GM12878 (cell line): Measurements from ENCODE around the gene TRIP12. TPM values are rescaled to one million over a fixed set of nuclear protein-coding genes. Genes with fewer than 3 reads are reported as not detected.

Source experiments
- ATAC-seq: fragments of 200-7000 bp; cut with Tn5 transposase; 3 replicates; pipeline ENCODE4 v1.9.1; 2020; ENCODE audit warnings: mild to moderate bottlenecking, moderate library complexity
- BruUV-seq: library from RNA; stranded (reverse); fragments of 400-500 nt; replicated peaks from 2 replicates; lab custom pipeline; 2021; lab: Mats Ljungman, UMichigan
- CTCF ChIA-PET: fragments of 300-600 bp; sonication (Branson Sonifier 250); formaldehyde crosslinking; extraction: SDS; loops from one replicate; lab custom pipeline; 2021; ENCODE audit warnings: inconsistent platforms; lab: Yijun Ruan, JAX
- POLR2A ChIA-PET: fragments of 350-600 bp; formaldehyde crosslinking; extraction: SDS; loops from one replicate; lab custom pipeline; 2021; ENCODE audit warnings: inconsistent platforms; lab: Charles Lee
- RAD21 ChIA-PET: fragments of 300-600 bp; sonication (Branson Sonifier 250); formaldehyde crosslinking; loops from one replicate; lab custom pipeline; 2023; ENCODE audit warnings: antibody characterized with exemption; ENCODE audit not compliant: unreplicated experiment; lab: Charles Lee
- SMC1A ChIA-PET: fragments of 300-600 bp; sonication (Branson Sonifier 250); formaldehyde crosslinking; loops from one replicate; lab custom pipeline; 2023; ENCODE audit not compliant: unreplicated experiment, uncharacterized antibody; lab: Charles Lee
- DNase-seq: peaks from one replicate; pipeline ENCODE4 v3.0.0-alpha.2; 2011; ENCODE audit warnings: low read depth, low spot score
- FAIRE-seq: peaks from 3 replicates; lab custom pipeline; 2011; peaks lifted over from hg19 to GRCh38; lab: Jason Lieb, UNC
- H2AFZ ChIP-seq: 2 replicates; pipeline ENCODE4 v1.6.0; 2011; ENCODE audit warnings: low read depth, low read length, control low read depth; ENCODE audit not compliant: control insufficient read depth
- H3K27ac ChIP-seq: 2 replicates; pipeline ENCODE4 v1.5.1; 2011; ENCODE audit warnings: control low read depth; ENCODE audit not compliant: control insufficient read depth, insufficient read depth
- H3K27me3 ChIP-seq, 2 experiments: replicated peaks in 1 of 2; 2 replicates each; pipeline versions ENCODE4 v1.6.0 to v1.6.1; 2011; ENCODE audit warnings: low read length in 1 of 2; ENCODE audit not compliant: control insufficient read depth in 2 of 2, insufficient read depth in 2 of 2
- H3K36me3 ChIP-seq, 2 experiments: 2 replicates each; pipeline ENCODE4 v1.5.1; 2011; ENCODE audit warnings: low read length in 1 of 2; ENCODE audit not compliant: control insufficient read depth in 2 of 2, insufficient read depth in 2 of 2
- H3K4me1 ChIP-seq: 2 replicates; pipeline ENCODE4 v1.6.1; 2011; ENCODE audit warnings: mild to moderate bottlenecking, low read length, moderate library complexity, mixed read lengths; ENCODE audit not compliant: control insufficient read depth, insufficient read depth
- H3K4me2 ChIP-seq: 2 replicates; pipeline ENCODE4 v1.6.0; 2011; ENCODE audit warnings: control low read depth; ENCODE audit not compliant: control insufficient read depth, insufficient read depth
- H3K4me3 ChIP-seq: fragments of 200-600 bp; sonication (generic); 2 replicates; pipeline ENCODE4 v1.5.1; 2016
- H3K79me2 ChIP-seq: 2 replicates; pipeline ENCODE4 v1.6.0; 2011; ENCODE audit warnings: low read length; ENCODE audit not compliant: control insufficient read depth, insufficient read depth
- H3K9ac ChIP-seq: 2 replicates; pipeline ENCODE4 v1.8.0; 2011; ENCODE audit warnings: low read length, control low read depth, mixed read lengths; ENCODE audit not compliant: control insufficient read depth, insufficient read depth
- H3K9me3 ChIP-seq: replicated peaks from 3 replicates; pipeline ENCODE4 v1.5.1; 2011; ENCODE audit warnings: mild to moderate bottlenecking, low read length; ENCODE audit not compliant: control insufficient read depth, insufficient read depth
- H4K20me1 ChIP-seq: 2 replicates; pipeline ENCODE4 v1.6.0; 2011; ENCODE audit not compliant: control insufficient read depth, insufficient read depth
- BMI1 ChIP-seq: fragments of 450-650 bp; IDR thresholded peaks from 2 replicates; pipeline ENCODE4 v1.6.1; 2016; ENCODE audit warnings: mild to moderate bottlenecking, moderate library complexity, borderline replicate concordance
- CTCF ChIP-seq, 3 experiments: IDR thresholded peaks in 2 of 3; conservative IDR thresholded peaks in 1 of 3; 2 replicates each; pipeline ENCODE4 v1.5.1; 2011; ENCODE audit warnings: low read depth in 3 of 3, low read length in 3 of 3, mild to moderate bottlenecking in 3 of 3, control low read depth in 2 of 3, moderate library complexity in 2 of 3, inconsistent platforms in 1 of 3, mixed read lengths in 1 of 3; ENCODE audit not compliant: control insufficient read depth in 2 of 3, insufficient read depth in 1 of 3; ENCODE audit errors: extremely low read depth in 1 of 3
- E2F8 ChIP-seq: fragments of 450-650 bp; IDR thresholded peaks from 2 replicates; pipeline ENCODE4 v1.6.1; 2018; ENCODE audit warnings: mild to moderate bottlenecking, low read depth, moderate library complexity; ENCODE audit not compliant: partially characterized antibody
- EZH2 ChIP-seq: IDR thresholded peaks from 2 replicates; pipeline ENCODE4 v1.6.1; 2012; ENCODE audit warnings: low read depth, mild to moderate bottlenecking, control low read depth, inconsistent platforms, low read length, borderline replicate concordance; ENCODE audit not compliant: control insufficient read depth
- LARP7 ChIP-seq: fragments of 450-650 bp; IDR thresholded peaks from 2 replicates; pipeline ENCODE4 v1.6.1; 2017; ENCODE audit warnings: mild to moderate bottlenecking
- MEF2A ChIP-seq: IDR thresholded peaks from 2 replicates; pipeline ENCODE4 v1.6.1; 2011; ENCODE audit warnings: low read depth, mild to moderate bottlenecking, low read length, moderate library complexity; ENCODE audit not compliant: insufficient read depth
- MXI1 ChIP-seq: fragments of 150-350 bp; IDR thresholded peaks from 2 replicates; pipeline ENCODE4 v1.6.1; 2011; ENCODE audit warnings: low read depth, mild to moderate bottlenecking, inconsistent platforms, low read length, improper control_type of control experiment
- NFYB ChIP-seq: IDR thresholded peaks from 2 replicates; pipeline ENCODE4 v1.6.1; 2011; ENCODE audit warnings: low read depth, mild to moderate bottlenecking, low read length, improper control_type of control experiment, moderate library complexity; ENCODE audit not compliant: insufficient read depth
- NKRF ChIP-seq: fragments of 450-650 bp; conservative IDR thresholded peaks from 2 replicates; pipeline ENCODE4 v1.6.1; 2017; ENCODE audit warnings: mild to moderate bottlenecking, moderate library complexity
- PML ChIP-seq: IDR thresholded peaks from 2 replicates; pipeline ENCODE4 v1.6.1; 2012; ENCODE audit warnings: low read length, inconsistent platforms
- RCOR1 ChIP-seq: conservative IDR thresholded peaks from 2 replicates; pipeline ENCODE4 v1.6.1; 2012; ENCODE audit warnings: low read depth, low read length, improper control_type of control experiment
- SIN3A ChIP-seq: IDR thresholded peaks from 2 replicates; pipeline ENCODE4 v1.6.1; 2012; ENCODE audit warnings: low read depth, low read length, improper control_type of control experiment
- SMAD1 ChIP-seq: fragments of 450-650 bp; IDR thresholded peaks from 2 replicates; pipeline ENCODE4 v1.6.1; 2018; ENCODE audit warnings: mild to moderate bottlenecking, low read depth; ENCODE audit not compliant: partially characterized antibody
- SMARCA5 ChIP-seq: fragments of 450-650 bp; IDR thresholded peaks from 2 replicates; pipeline ENCODE4 v1.6.1; 2017; ENCODE audit warnings: mild to moderate bottlenecking
- TBL1XR1 ChIP-seq: IDR thresholded peaks from 2 replicates; pipeline ENCODE4 v1.6.1; 2012; ENCODE audit warnings: low read depth, low read length, improper control_type of control experiment
- TCF7 ChIP-seq: IDR thresholded peaks from 2 replicates; pipeline ENCODE4 v1.6.1; 2014; ENCODE audit warnings: antibody characterized with exemption, borderline replicate concordance
- WGBS: methylation state at CpG from one replicate; pipeline ENCODE4 v1.1.6; 2016; ENCODE audit warnings: low lambda C conversion rate; ENCODE audit not compliant: insufficient replicate concordance, insufficient coverage; ENCODE audit errors: missing lambda C conversion rate; 5-methylcytosine and 5-hydroxymethylcytosine counted together
- in situ Hi-C: fragments of 300-500 bp; cut with MboI; formaldehyde crosslinking; loops from 9 replicates; pipeline ENCODE4 v1.14.3; 2018; ENCODE audit warnings: mixed read lengths
- intact Hi-C: fragments of 100-400 bp; cut with micrococcal nuclease; formaldehyde crosslinking; loops from one replicate; pipeline ENCODE4 v1.14.2; 2022; ENCODE audit not compliant: unreplicated experiment
- polyA plus RNA-seq, 11 experiments: library from polyadenylated mRNA; depleted of rRNA in 4 of 11; unstranded in 6 of 11; stranded (reverse) in 5 of 11; fragments of >200 nt; fragmentation: Nextera tagmentation in 4 of 11; fragmentation: Illumina TruSeq in 1 of 11; extraction: Ambion mirVana in 4 of 11; extraction: Trizol in 1 of 11; gene quantifications; 1 replicate in 1 of 11; 2 replicates in 10 of 11; pipeline versions ENCODE4 v1.2.1 to v1.2.3, GENCODE V29; 2011 to 2016; ENCODE audit warnings: inconsistent platforms in 2 of 11, missing spikeins in 2 of 11, low read depth in 1 of 11
- total RNA-seq, 4 experiments: library from RNA; depleted of rRNA in 3 of 4; stranded (reverse); fragments of >200 nt in 3 of 4; fragmentation: Illumina TruSeq in 1 of 4; extraction: Trizol in 1 of 4; gene quantifications; 2 replicates each; pipeline versions ENCODE4 v1.2.1 to v1.2.3, GENCODE V29; 2013 to 2021

TRIP12 gene
- total and polyA plus RNA-seq, 10 of the 15 experiments (the other 5 are each of a cell fraction or from before 2014, with no cell fraction given): 23.1 to 207 (median 97.0) TPM

GRCh38 chr2:229777716-229778115, 144.1 kb downstream of the TRIP12 start:
- ChIA-PET CTCF (no interaction called here), RAD21 (no interaction called here), SMC1A (no interaction called here), POLR2A (no interaction called here)
- WGBS: 97% methylated on average over 3 of the region's 3 CpGs
- H3K27ac ChIP-seq: no peak overlapping the region
- no peak for FAIRE-seq
- no peak overlapping the region for H3K9ac ChIP-seq
- H2AFZ ChIP-seq: no peak overlapping the region
- intact Hi-C loops (no loop called here), in situ Hi-C loops (loop anchor here (25.0 kb wide), 1 partner anchor 385 kb away; no protein-coding TSS in a partner anchor)
- H3K27me3 ChIP-seq: no peaks in the 10 kb centered on the region
- no peak overlapping the region for H3K4me2 ChIP-seq
- no peak for ATAC-seq
- H3K9me3 ChIP-seq: no peaks in the 10 kb centered on the region
- TF ChIP-seq CTCF (IDR thresholded peaks at IDR 0.05 in 2 of 3, conservative IDR thresholded peaks at IDR 0.05 in 1 of 3; ENCODE audit: control insufficient read depth in 2 of 3, extremely low read depth in 1 of 3, insufficient read depth in 1 of 3, low read depth in 3 of 3, low read length in 3 of 3) (no peak), EZH2 (no peak), NFYB (no peak), SMARCA5 (no peak), TCF7 (no peak), BMI1 (no peak), LARP7 (no peak), NKRF (no peak), PML (no peak), RCOR1 (no peak), TBL1XR1 (no peak), SIN3A (no peak), MXI1 (no peak), E2F8 (no peak), MEF2A (no peak), SMAD1 (no peak)
- peaks cover 3% of the 10 kb centered on the region; the same call in 1 of the 2 replicates for H3K79me2 ChIP-seq
- BruUV-seq: no TSS peak
- DNase-seq: no peak
- peaks cover 14 to 42% of the 10 kb centered on the region in 2 experiments for H3K36me3 ChIP-seq
- H4K20me1 ChIP-seq: peaks cover 5% of the 10 kb centered on the region; the same call in 1 of the 2 replicates
- H3K4me3 ChIP-seq: no peak overlapping the region
- peaks cover 22% of the 10 kb centered on the region for H3K4me1 ChIP-seq
